GM18498 (cell line): Measurements from ENCODE around the gene CLDND1.
"Not testable (repeated sequence)": the region's sequence is repeated elsewhere in the genome, so short reads cannot be mapped to it uniquely, and the experiment has no call there.

ENCODE experiments used
- ATAC-seq: cut with Tn5 transposase; IDR thresholded peaks from one replicate; pipeline ENCODE4 v1.9.1; 2021; ENCODE audit warnings: mild to moderate bottlenecking, moderate library complexity; ENCODE audit not compliant: unreplicated experiment

CLDND1 gene

GRCh38 chr3:98522544-98523281 lies at the start of gene CLDND1:
Gene CLDND1 (minus strand): TSS chr3:98522902. CDS start chr3:98521424, 1,478 bp downstream.
- ATAC-seq, result peak; percentile 89

- no peak for ATAC-seq
Observed at GRCh38 chr3:98568402-98568801, 45.7 kb upstream of the CLDND1 start.

- ATAC-seq, result peak; percentile 36
Observed at GRCh38 chr3:98567666-98568270, 45.1 kb upstream of the CLDND1 start.

- no peak for ATAC-seq
Observed at GRCh38 chr3:98565843-98566242, 43.1 kb upstream of the CLDND1 start.

GRCh38 chr3:98565237-98565643 lies 42.5 kb upstream of the CLDND1 start:
- ATAC-seq, result no peak

GRCh38 chr3:98564282-98565005 lies 41.7 kb upstream of the CLDND1 start:
- ATAC-seq, result peak; percentile 14

GRCh38 chr3:98563661-98564281 lies 41.1 kb upstream of the CLDND1 start:
- peak; percentile 51 for ATAC-seq

- ATAC-seq, result no peak
Observed at GRCh38 chr3:98561727-98562521, 39.2 kb upstream of the CLDND1 start.

- ATAC-seq, result no peak
Observed at GRCh38 chr3:98560911-98561310, 38.2 kb upstream of the CLDND1 start.

- ATAC-seq, result not testable (repeated sequence)
Observed at GRCh38 chr3:98559769-98560168, 37.1 kb upstream of the CLDND1 start.

GRCh38 chr3:98558100-98558827 lies 35.6 kb upstream of the CLDND1 start:
- ATAC-seq, result no peak

- ATAC-seq, result peak; percentile 13
Observed at GRCh38 chr3:98557324-98558010, 34.8 kb upstream of the CLDND1 start.

- peak; percentile 78 for ATAC-seq
Observed at GRCh38 chr3:98556164-98557130, 33.7 kb upstream of the CLDND1 start.

- ATAC-seq, result no peak
Observed at GRCh38 chr3:98555025-98555379, 32.3 kb upstream of the CLDND1 start.

GRCh38 chr3:98554580-98554979 lies 31.9 kb upstream of the CLDND1 start:
- no peak for ATAC-seq

- no peak for ATAC-seq
Observed at GRCh38 chr3:98553753-98554152, 31.1 kb upstream of the CLDND1 start.

GRCh38 chr3:98553021-98553563 lies 30.4 kb upstream of the CLDND1 start:
- ATAC-seq, result no peak
